Midbrain (tissue), 1 donor: ENCODE results near the gene MIB2.
"Not testable (repeated sequence)": the region's sequence is repeated elsewhere in the genome, so short reads cannot be mapped to it uniquely, and the experiment has no call there.

Experiments
- DNase-seq: peaks from one replicate; lab custom pipeline; 2025; lab: John Stamatoyannopoulos, UW

Gene MIB2

DNA sequence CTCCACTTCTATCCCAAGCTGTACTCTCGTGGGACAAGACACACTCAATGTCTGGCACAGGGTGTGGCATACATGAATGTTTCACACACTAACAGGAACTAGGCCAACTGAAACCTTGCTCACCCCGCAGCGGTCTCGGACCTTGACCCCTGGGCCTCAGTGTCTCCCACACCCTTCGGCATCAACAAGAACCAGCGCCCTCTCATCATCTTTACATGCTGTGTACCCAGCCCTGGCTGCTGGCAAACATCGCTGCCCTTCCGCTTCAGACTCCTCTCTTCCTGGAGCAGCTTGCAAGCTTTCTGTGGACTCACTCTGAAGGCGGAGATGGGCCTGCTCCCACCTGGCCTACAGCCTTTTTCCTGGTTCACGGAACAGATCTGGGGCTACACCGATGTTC is 33.0 kb downstream of the MIB2 start:
- not testable (repeated sequence) for DNase-seq

DNA sequence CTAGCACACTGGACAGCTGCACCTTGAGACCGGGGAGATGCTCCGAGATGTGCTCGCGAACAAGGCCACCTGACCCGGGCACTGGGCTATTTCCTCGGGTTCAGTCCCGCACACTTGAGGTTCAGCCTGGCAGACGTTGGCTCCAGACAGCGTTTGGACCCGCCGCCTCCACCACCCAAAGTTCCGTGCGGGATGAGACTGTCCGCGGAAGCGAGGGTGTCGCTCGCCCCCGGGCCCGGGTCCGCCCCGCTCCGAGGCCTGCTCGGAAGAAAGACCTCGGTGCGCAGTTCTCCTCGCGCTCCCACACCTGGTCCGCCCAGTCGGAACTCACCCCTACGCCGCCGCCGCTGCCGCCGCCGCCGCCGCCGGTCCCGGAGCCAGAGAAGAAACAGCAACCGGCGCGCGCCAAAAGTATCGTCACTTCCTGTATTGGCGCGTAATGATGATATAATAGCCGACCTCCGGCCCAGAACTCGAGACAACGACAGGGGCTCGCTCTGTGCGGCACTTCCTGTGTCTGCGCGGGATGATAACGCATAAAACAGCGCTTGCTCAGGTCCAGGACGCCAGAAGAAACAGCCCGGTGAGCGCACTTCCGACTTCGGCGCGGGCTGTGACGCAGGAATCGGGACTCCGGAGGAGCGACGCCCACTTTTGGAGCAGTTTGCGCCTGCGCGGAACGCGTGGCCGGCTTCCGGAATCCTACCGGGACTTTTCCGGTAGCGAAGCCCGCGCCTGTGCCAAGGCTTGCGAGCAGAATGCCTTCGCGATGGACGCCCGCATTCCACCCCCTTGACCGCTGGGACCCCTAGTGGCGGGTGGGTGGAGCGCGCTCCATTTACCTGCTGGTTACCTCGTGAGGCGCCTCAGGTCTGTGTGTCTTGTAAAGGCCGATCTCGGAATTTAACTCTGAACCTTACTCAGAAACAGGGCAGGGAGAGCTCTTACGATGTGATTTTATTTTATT is 43.6 kb downstream of the MIB2 start, which contains the start of gene CDK11B:
TSS of gene CDK11B (minus strand) at position 422 of the 967 bp plus-strand sequence. CDS start 1,519 bp downstream, outside the sequence.
- DNase-seq: peak; percentile 88

DNA sequence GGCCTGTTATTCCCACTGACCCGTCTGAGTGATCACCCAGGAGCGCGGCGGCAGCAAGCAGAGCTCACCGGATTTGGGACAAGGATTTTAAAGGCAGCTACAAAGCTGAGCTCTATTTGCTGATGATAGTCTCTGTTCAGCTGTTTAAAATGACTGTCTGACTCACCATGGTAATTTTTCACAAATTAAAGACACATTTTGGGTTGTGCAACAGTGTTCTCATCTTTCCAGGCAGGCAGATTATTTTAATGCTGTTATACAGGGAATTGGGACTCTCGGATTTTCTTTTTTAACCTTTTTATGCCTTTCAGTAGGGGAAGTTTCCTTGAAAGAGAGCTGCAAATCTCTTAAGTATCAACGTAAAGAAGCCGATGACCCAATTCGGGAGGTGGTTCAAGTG is 47.1 kb downstream of the MIB2 start:
- DNase-seq: not testable (repeated sequence)

DNA sequence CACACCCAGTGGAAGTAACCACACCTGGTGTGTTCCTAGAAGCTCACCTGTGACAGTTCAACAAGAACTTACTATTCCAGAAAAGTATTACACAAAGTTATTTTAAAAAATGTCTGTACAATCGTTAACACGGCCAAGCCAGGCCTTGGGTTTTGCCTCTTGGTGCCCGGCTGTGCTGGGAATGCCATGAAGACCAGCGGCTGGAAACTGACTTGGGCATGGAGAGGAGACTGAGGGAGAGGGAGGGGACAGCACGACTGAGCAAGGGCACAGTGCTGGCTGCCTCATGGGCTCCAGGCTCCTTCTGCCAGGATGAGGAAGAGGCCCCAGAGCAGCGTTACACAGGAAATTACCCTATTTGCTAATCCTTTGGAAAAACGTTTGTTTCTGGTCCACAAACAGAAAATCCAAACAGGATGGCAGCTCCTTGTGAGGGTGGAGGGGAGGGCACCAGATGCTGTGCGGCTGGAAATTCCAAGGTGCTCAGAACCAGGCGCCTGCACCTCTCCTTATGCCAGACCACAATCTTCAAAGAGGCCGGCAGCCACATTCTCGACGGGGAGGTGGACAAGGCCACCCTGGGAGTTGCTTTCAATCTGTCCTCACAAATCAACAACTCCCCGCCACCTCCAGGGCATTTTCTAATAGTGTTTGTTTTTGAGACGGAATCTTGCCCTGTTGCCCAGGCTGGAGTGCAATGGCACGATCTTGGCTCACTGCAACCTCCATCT is 47.7 kb downstream of the MIB2 start:
- DNase-seq: not testable (repeated sequence)

DNA sequence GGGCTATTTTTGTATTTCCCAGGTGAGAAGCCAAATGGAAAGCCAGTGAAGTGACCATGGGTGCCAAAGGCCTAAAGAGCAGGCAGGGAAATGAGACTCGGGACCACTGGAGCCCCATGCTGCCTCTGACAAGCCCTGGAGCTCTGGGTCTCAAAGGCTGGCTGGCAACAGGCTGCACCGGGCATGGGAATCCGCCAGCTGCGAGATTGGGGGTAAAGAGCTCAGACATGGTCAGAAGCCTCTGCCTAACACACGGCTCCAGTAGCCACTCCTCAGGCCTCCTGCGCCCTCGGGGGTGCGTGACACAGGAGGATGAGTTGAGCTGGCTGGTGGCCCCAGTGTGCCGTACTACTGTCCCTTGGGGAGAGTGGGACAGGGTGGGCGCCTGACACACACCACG is 49.0 kb downstream of the MIB2 start:
- not testable (repeated sequence) for DNase-seq

DNA sequence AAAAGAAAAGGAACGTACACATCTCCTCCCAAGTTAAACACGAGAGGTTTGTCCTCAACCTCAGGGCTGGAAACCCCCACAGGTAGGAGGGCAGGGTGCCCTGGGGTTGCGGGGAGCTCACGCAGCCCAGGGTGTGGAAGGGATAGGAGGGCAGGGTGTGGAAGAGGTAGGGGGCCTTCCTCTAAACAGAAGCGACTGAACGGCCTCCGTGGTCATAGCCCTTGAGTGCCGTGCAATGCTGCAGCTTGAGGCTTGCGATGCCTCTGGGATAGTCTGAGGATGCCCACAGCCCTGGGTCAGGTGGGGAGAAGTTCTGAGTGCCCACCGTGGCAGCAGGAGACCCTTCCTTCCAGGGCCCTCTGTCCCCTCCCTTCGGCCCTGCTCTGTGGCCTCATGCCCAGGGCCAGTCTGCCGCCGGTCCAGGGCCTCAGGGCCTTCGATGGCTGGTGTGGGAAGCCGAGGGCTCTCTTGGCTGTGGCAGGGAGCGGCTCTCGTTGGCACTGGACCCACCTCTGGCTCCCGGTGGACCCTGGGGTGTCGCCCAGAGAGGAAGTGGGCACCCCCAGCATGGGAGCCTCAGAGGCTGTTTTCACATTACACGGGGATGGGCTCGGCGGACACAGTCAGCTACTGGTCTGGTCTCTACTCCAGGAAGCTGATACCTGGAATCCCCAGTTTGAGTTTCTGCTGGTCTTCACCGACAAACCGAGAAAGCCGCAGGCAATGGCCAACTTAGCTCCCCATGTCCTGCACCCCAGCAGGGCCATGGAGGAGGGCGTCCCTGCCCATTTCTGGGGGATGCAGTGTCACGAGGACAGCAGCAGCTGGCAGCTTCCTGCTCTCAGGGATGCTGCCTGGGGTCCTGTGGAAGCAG is 49.9 kb downstream of the MIB2 start:
- DNase-seq: no peak

DNA sequence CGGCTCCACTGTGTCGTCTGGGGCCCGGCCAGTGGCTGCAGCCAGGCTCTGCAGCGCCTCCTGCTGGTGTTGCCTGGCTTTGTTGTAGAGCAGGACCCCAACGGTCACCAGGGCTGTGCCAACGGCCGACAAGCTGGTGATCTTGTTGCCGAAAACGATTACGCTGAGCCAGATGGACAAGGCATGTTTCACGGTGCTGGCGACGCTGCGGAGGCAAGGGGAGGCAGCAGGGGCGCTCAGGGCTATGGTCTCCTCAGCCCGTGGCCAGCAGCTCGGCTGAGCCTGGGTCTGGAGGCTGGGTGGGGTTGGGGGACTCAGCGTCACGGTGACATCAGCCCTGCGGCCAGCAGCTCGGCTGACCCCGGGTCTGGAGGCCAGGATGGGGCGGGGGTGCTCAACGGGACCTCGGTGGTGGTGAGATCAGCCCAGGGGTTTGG is 50.5 kb downstream of the MIB2 start:
- no peak for DNase-seq

DNA sequence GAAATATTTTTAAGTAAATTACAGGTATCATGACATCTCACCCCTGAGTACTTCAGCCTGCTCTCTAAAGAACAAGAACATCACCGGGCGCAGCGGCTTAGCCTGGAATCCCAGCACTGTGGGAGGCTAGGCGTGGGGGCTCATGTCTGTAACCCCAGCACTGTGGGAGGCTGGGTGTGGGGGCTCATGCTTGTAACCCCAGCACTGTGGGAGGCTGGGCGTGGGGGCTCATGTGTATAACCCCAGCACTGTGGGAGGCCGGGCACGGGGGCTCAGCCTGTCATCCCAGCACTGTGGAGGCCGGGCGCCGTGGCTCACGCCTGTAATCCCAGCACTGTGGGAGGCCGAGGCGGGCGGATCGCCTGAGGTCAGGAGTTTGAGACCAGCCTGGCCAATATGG is 51.2 kb downstream of the MIB2 start:
- no peak for DNase-seq

DNA sequence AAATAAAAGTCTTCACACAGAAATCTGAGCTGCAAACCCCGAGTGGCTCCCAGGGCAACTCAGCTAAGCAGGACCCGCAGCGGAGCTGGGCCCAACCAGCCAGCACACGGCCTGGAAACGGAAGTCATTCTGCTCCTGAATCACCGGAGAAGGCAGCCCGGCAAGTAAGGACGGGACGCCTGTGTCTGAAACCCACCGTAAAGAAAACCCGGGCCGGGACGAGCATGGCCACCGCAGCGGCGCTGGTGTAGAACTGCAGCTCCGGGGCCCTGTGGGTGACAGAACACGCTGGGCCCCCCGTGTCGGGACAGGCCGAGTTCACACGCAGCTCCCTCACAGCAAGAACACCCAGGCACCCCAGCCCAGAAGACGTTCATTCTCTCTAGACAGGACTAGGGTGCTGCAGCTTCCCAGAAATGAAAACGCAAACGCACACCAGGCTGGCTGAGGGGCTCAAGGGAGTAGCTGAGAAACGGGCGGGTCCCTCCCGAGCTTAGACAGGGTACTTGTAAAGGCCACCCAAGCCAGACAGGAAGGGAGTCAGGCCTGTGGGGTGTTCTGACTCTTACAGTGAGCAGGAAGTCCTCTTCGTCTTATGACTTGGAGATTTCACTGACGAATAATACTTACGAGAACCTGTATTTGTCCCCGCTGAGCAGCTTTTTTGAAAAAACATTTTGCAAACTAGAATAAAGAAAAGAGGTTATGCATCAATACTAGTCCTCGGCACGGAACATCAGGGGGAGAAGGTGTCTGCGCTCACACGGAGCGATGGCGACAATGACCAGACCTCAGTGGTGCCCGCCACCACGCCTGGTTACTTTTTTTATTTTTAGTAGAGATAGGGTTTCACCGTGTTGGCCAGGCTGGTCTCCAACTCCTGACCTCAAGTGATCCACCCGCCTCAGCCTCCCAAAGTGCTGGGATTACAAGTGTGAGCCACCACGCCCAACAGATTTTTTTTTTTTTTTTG is 54.5 kb downstream of the MIB2 start:
- no peak for DNase-seq

DNA sequence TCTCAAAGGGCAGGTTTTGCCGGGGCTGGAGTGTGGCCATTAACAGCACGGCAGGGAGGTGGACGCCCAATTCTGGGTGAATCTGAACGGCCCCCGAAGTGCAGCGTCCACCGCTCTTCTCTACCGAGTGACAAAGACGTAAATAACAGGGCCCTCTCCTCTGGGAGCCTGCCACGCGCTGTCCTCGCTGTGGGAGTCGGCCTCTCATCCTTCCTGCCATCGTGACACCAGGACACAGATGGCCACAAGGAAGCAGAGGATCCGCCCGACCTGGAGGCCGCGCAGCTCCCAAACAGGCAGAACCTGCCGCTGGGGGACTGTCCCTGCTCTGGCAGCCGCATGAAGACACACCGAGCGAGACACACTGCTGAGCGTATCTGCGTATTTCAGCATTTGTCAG is 55.6 kb downstream of the MIB2 start:
- DNase-seq: no peak

DNA sequence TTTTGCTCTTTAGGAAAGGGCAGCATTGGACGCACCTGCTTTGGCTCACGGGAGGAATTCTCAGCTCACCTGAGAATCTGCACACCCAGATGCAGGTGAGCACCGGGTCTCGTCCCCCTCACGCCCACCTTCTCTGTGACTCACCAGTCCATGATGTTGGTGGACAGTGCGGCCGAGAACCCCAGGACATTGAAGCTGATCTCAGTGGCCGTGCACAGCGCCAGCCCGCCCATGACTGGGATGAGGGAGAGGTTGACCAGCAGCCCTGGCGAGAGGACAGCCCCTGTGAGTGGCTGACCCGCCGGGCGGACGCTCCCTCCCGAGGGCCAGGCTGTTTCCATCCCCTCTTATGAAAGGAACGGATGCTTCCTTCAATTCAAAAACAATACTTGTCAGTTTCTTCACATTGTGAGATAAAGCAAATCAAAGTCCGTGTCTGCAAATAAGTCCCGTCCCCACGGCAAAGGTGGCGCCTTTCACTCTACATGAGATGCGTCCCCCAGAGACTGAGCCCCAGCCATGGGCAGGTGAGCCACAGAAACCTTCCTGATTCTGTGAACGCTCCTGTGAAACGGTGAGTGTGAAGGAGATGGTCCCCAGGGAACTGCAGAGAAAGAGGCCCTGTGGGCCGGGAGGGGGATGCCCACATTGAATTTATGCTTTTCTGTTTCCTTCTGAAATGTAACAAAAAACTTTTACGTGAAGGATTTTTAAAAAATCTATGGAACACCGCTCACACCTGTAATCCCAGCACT is 56.2 kb downstream of the MIB2 start:
- DNase-seq: no peak

DNA sequence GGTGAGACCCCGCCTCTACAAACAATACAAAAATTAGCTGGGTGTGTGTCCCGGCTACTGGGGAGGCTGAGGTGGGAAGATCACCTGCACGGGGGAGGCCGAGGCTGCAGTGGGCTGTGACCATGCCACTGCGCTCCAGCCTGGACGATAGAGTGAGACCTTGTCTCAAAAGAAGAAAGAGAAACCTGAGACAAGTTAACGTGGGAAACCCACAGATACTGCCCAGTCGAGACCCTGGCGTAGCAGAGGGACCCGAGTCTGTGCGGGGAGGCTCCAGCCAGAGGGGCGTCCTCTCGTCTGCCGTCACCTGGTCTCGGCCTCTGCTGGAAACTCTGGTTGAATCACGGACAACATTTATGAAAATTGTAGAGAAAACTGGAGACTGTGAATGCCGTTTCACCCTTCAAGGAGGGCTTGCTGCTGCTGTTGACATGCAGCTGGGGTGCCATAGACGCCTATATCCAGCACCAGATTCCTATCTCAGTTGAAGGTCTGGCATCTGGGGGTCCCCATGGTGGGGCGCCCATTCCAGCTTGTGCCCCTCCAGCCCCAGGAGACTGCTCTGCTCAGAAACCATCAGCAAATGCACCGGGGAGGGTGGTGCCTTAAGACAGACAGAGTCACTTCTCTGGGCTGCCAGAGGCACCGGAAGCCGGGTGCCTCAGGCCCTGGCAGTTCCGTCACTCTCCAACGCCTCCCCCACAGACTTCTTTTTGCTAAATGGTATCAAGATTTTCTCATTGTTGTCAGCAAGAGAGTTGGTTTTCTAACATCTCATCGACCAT is 57.1 kb downstream of the MIB2 start:
- no peak for DNase-seq

DNA sequence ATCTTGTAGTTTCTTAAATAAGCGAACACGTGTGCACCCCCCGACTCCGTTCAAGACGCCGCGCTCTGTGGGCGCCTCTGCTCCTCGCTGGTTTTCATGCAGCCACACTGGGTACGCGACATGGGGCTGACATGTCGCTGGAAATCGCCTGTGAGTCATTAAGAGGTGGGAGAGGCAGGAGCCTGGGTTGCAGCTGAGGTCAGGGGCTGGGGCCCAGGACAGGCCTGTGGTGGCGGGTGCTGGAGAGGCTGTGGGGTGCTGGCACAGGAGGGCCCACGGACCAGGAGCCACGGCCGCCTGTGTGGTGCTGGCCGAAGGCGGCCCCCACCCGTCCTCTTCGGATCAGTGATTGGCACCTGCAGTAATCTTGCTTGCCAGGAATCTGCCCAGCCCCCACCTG is 59.5 kb downstream of the MIB2 start:
- DNase-seq: not testable (repeated sequence)

DNA sequence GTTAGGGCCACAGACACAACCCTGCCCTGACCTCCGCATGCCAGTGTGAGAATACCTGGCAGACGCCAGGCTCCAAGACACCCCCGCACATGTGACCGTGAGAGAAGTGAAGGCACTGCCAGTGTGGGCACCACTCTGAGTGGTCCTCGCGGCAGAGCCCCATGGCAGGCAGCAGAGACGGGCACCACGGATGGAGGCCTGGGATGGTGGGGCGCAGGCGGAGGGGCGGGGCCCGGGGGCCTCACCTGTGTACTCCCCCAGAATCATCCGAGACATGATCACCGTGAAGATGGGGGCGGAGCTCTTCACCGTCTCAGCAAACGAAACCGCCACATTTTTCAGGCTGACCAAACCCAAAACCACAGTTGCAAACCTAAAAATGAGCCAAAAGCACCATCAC is 59.9 kb downstream of the MIB2 start:
- DNase-seq: not testable (repeated sequence)

DNA sequence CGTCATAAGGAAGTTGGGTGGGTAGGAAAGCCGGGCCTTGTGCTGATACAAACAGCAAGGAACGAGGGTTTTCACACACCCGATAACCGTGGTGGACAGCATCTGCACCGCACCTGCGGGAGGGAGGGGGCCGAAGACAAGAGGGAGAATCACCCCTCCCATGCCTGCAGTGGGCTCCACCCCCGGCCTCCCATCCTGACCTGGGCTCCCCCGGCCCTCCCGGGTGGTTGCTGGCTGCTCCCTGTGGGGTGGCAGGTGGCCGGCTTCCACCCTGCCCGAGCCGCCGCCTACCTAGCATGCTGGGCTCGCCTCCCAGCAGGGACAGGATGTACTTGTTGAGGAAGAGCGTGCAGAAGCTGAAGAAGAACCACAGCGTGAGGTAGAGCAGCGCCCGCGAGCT is 60.8 kb downstream of the MIB2 start:
- DNase-seq: not testable (repeated sequence)

DNA sequence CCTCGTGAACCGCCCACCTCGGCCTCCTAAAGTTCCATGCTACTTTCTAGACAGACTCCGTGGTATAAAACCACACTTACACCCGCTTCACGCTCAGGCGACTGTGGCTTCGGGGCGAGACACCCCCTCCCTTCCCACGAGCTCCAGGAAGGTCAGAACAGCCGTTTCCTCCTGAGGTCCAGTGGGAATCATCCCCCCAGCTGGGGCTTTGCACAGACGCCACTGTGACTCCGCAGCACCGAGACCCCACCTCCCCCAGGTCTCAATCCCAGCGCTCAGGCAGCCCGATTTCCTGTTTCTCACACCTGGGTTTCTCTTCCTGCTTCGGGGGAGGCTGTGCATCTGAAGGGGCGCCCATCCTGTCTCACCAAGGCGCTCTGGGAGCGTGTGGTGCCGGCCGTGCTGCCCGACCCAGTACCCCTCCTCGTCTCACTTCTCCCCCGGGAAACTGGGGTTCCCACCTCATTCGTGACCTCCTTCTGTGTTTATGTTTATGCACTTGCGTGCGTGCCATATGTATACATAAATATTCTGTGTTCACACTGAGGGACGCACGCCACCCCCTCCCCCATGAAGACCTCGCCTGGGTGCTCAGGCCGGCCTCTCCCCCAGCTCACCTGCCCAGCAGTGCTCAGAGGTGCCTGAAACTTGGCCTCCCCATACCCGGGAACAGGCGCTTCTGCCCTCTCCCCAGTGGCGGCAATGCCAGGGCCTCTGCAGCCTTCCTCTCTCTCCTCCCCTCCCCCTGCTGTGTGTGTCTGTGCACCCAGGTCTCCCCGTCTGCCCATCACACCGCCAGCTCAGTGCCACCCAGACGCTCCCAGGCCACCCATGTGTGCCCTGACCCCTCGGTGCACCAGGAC is 62.6 kb downstream of the MIB2 start:
- DNase-seq: no peak

DNA sequence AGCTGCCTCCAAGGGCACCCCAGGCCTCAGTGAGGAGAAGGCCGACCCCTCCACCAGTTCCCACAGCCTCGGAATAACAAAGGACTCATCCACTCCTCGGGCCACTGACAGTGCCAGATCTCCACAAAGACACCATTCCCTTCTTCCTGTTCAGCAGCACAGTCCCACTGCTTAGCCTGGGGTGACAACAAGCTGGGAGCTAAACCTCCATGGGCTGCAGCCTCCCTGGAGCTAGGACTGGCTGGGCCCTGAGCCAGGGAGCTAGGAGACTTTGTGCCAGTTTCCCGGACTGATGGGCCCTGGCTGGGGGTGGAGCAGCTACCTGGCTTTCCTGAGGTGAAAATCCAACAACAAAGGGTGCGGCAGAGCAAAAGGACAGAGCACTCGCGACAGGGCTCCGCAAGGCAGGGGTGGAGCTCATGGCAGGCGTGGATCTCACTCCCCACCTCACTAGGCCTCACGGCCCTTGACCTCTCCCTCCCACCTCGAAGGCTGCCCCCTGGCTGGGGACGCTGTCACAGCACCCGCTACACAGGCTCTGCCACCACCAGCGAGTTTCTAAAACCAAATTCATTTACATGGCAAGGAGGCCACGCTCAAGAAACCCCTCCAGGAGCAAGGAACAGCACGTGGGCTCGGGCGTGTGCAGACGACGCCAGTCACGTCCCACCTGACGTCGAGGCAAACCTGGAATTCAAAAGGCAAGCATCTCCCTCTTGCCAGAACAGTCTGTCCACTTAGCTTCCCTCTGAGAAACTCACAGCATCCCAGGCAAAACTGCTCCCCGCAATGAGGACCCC is 63.5 kb downstream of the MIB2 start:
- DNase-seq: peak; percentile 7
